Cerebellar cortex (tissue), 1 donor: Measurements from ENCODE around the gene MOV10.

Experiments
- DNase-seq: peaks from one replicate; pipeline ENCODE4 v3.0.0-alpha.2; 2015; ENCODE audit warnings: low spot score

MOV10 gene

GRCh38 chr1:112735752-112736151 is 61.3 kb downstream of the MOV10 start:
- DNase-seq, result no peak

- no peak for DNase-seq
Observed at GRCh38 chr1:112737573-112737972, 63.1 kb downstream of the MOV10 start.

- DNase-seq, result no peak
Observed at GRCh38 chr1:112743174-112744008, 68.9 kb downstream of the MOV10 start.

- no peak for DNase-seq
Observed at GRCh38 chr1:112744009-112744578, 69.6 kb downstream of the MOV10 start.

- no peak for DNase-seq
Observed at GRCh38 chr1:112748396-112748795, 73.9 kb downstream of the MOV10 start.
